WTC11 (cell line): Measurements from ENCODE around the gene HERPUD2. TPM values are rescaled to one million over a fixed set of nuclear protein-coding genes. Genes with fewer than 3 reads are reported as not detected.

Source experiments
- ATAC-seq: fragments of 200-7000 bp; cut with Tn5 transposase; 2 replicates; pipeline ENCODE4 v1.10.0; 2021; ENCODE audit warnings: mild to moderate bottlenecking, moderate library complexity
- CTCF ChIA-PET: fragments of 300-600 bp; sonication (Branson Sonifier 250); formaldehyde crosslinking; loops from one replicate; lab custom pipeline; 2021; ENCODE audit warnings: antibody characterized with exemption; lab: Charles Lee
- POLR2A ChIA-PET: fragments of 350-600 bp; sonication (Branson Sonifier 250); formaldehyde crosslinking; loops from one replicate; lab custom pipeline; 2021; ENCODE audit warnings: antibody characterized with exemption; lab: Charles Lee
- DNase-seq: peaks from one replicate; pipeline ENCODE4 v3.0.0; 2021; ENCODE audit warnings: low spot score
- H3K27ac Mint-ChIP-seq: 2 replicates; pipeline ENCODE4 v1.8.0; 2021; ENCODE audit warnings: mixed read lengths
- H3K27me3 Mint-ChIP-seq: 2 replicates; pipeline ENCODE4 v1.8.0; 2021; ENCODE audit warnings: low read depth, mild to moderate bottlenecking, moderate library complexity, mixed read lengths
- H3K36me3 Mint-ChIP-seq: 2 replicates; pipeline ENCODE4 v1.8.0; 2021; ENCODE audit warnings: mixed read lengths
- H3K4me1 Mint-ChIP-seq: 2 replicates; pipeline ENCODE4 v1.8.0; 2022; ENCODE audit warnings: mixed read lengths
- H3K4me3 Mint-ChIP-seq: 2 replicates; pipeline ENCODE4 v1.8.0; 2021; ENCODE audit warnings: mild to moderate bottlenecking, moderate library complexity, mixed read lengths
- H3K9me3 Mint-ChIP-seq: 2 replicates; pipeline ENCODE4 v1.8.0; 2021; ENCODE audit warnings: mixed read lengths
- CREB1 ChIP-seq: sonication (generic); formaldehyde crosslinking; IDR thresholded peaks from 2 replicates; pipeline ENCODE4 v1.8.0; 2023; ENCODE audit warnings: mild to moderate bottlenecking, missing genetic modification reagents
- E2F4 ChIP-seq: sonication (generic); formaldehyde crosslinking; IDR thresholded peaks from 2 replicates; pipeline ENCODE4 v1.8.1; 2022; ENCODE audit warnings: low read depth, mild to moderate bottlenecking, moderate library complexity, missing genetic modification reagents, borderline replicate concordance
- ESRRA ChIP-seq: sonication (generic); formaldehyde crosslinking; IDR thresholded peaks from 2 replicates; pipeline ENCODE4 v1.8.1; 2022; ENCODE audit warnings: mild to moderate bottlenecking, missing genetic modification reagents, borderline replicate concordance
- FOXJ3 ChIP-seq: sonication (generic); formaldehyde crosslinking; IDR thresholded peaks from 2 replicates; pipeline ENCODE4 v1.9.0; 2021; ENCODE audit warnings: missing genetic modification reagents, mild to moderate bottlenecking, borderline replicate concordance
- FOXK1 ChIP-seq: sonication (generic); formaldehyde crosslinking; IDR thresholded peaks from 2 replicates; pipeline ENCODE4 v1.8.0; 2022; ENCODE audit warnings: mild to moderate bottlenecking, moderate library complexity, missing genetic modification reagents
- IRF1 ChIP-seq: sonication (generic); formaldehyde crosslinking; IDR thresholded peaks from 2 replicates; pipeline ENCODE4 v1.8.0; 2023; ENCODE audit warnings: missing genetic modification reagents
- MAX ChIP-seq: sonication (generic); formaldehyde crosslinking; IDR thresholded peaks from 2 replicates; pipeline ENCODE4 v1.8.0; 2022; ENCODE audit warnings: mild to moderate bottlenecking, missing genetic modification reagents
- NFYB ChIP-seq: sonication (generic); formaldehyde crosslinking; conservative IDR thresholded peaks from 2 replicates; pipeline ENCODE4 v1.8.0; 2022; ENCODE audit warnings: low read depth, missing genetic modification reagents
- SMAD3 ChIP-seq: sonication (generic); formaldehyde crosslinking; IDR thresholded peaks from 2 replicates; pipeline ENCODE4 v1.8.0; 2022; ENCODE audit warnings: missing genetic modification reagents, mild to moderate bottlenecking, borderline replicate concordance
- TP53 ChIP-seq: sonication (generic); formaldehyde crosslinking; IDR thresholded peaks from 2 replicates; pipeline ENCODE4 v1.8.1; 2023; ENCODE audit warnings: mild to moderate bottlenecking, missing genetic modification reagents
- USF2 ChIP-seq: sonication (generic); formaldehyde crosslinking; IDR thresholded peaks from 2 replicates; pipeline ENCODE4 v1.8.1; 2023; ENCODE audit warnings: mild to moderate bottlenecking, missing genetic modification reagents, moderate library complexity
- ZBTB43 ChIP-seq: sonication (generic); formaldehyde crosslinking; IDR thresholded peaks from 2 replicates; pipeline ENCODE4 v1.8.1; 2023; ENCODE audit warnings: mild to moderate bottlenecking, missing genetic modification reagents
- ZNF121 ChIP-seq: sonication (generic); formaldehyde crosslinking; IDR thresholded peaks from 2 replicates; pipeline ENCODE4 v1.8.0; 2023; ENCODE audit warnings: missing genetic modification reagents
- ZNF138 ChIP-seq: sonication (generic); formaldehyde crosslinking; conservative IDR thresholded peaks from 2 replicates; pipeline ENCODE4 v1.8.1; 2022; ENCODE audit warnings: mild to moderate bottlenecking, moderate library complexity, missing genetic modification reagents
- ZNF219 ChIP-seq: sonication (generic); formaldehyde crosslinking; IDR thresholded peaks from 2 replicates; pipeline ENCODE4 v1.8.0; 2023; ENCODE audit warnings: missing genetic modification reagents, mild to moderate bottlenecking, borderline replicate concordance
- ZNF317 ChIP-seq: sonication (generic); formaldehyde crosslinking; IDR thresholded peaks from 2 replicates; pipeline ENCODE4 v1.8.1; 2023; ENCODE audit warnings: low read depth, mild to moderate bottlenecking, moderate library complexity, missing genetic modification reagents, borderline replicate concordance
- ZSCAN18 ChIP-seq: fragments of 250-450 bp; sonication (Bioruptor Pico); IDR thresholded peaks from 2 replicates; pipeline ENCODE4 v2.1.2; 2022; ENCODE audit warnings: mild to moderate bottlenecking, moderate library complexity
- total RNA-seq: library from RNA; stranded (reverse); gene quantifications from 3 replicates; pipeline ENCODE4 v1.2.3, GENCODE V29; 2021

HERPUD2 gene
- total RNA-seq, 1 experiment from 2014 or later: 16.2 TPM

DNA sequence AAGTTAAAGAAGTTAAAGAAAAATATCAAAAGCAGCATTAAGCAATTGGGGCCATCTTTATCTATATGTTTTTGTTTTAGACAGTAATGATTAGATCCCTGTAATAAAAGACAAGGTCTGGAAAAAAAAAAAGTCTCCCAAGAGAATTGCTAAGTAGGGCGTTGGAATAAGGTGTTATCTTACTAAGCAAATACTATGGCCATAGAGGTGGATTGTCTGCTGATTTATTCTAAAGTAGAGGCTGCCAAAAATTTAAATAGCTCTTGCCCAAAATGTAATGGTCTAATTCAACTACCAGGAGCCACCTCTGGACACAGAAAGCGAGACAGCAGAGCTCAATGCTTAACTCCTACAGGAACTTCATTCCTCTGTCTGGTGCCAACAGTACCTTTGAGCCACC is 71.6 kb downstream of the HERPUD2 start:
- no peak overlapping the region for H3K27ac Mint-ChIP-seq
- TF ChIP-seq ESRRA (CRISPR knock-in tag) (no peak), ZBTB43 (no peak), FOXJ3 (CRISPR knock-in tag) (no peak), ZNF121 (CRISPR knock-in tag) (no peak), SMAD3 (CRISPR knock-in tag) (no peak), E2F4 (CRISPR knock-in tag) (no peak), IRF1 (CRISPR knock-in tag) (no peak), NFYB (CRISPR knock-in tag) (no peak), MAX (CRISPR knock-in tag) (no peak), ZSCAN18 (CRISPR knock-in tag) (no peak), TP53 (CRISPR knock-in tag) (no peak), FOXK1 (no peak), CREB1 (CRISPR knock-in tag) (no peak), ZNF138 (CRISPR knock-in tag) (no peak)
- TF ChIP-seq, all 79 proteins: peak for 0
- ChIA-PET CTCF (interaction anchor here (1.0 to 3.7 kb wide), 18 partner anchors 8 to 1303 kb away, joined by 3 to 33 read pairs (median 6); no protein-coding TSS in a partner anchor), POLR2A (no interaction called here)
- Mint-ChIP-seq H3K4me3 (no peak overlapping the region), H3K9me3 (no peaks in the 10 kb centered on the region), H3K27me3 (no peaks in the 10 kb centered on the region), H3K36me3 (no peaks in the 10 kb centered on the region), H3K4me1 (peaks cover 17% of the 10 kb centered on the region)
- DNase-seq (no peak), ATAC-seq (no peak)

- Mint-ChIP-seq H3K27me3 (no peaks in the 10 kb centered on the region), H3K4me1 (peaks cover 15% of the 10 kb centered on the region), H3K36me3 (no peaks in the 10 kb centered on the region), H3K9me3 (no peaks in the 10 kb centered on the region), H3K27ac (no peak overlapping the region), H3K4me3 (no peak overlapping the region)
- ChIA-PET CTCF (no interaction called here), POLR2A (no interaction called here)
- no peak for TF ChIP-seq ZNF317 (CRISPR knock-in tag)
- no peak for TF ChIP-seq E2F4 (CRISPR knock-in tag)
- TF ChIP-seq USF2 (CRISPR knock-in tag): no peak
- no peak for TF ChIP-seq ZNF219 (CRISPR knock-in tag)
- no peak for ATAC-seq
- DNase-seq: no peak
Observed at GRCh38 chr7:35619863-35620262, 75.1 kb downstream of the HERPUD2 start.
